ENCODE results near the gene E4F1.
"Not testable (repeated sequence)": the region's sequence is repeated elsewhere in the genome, so short reads cannot be mapped to it uniquely, and the experiment has no call there.

Gene E4F1

DNA sequence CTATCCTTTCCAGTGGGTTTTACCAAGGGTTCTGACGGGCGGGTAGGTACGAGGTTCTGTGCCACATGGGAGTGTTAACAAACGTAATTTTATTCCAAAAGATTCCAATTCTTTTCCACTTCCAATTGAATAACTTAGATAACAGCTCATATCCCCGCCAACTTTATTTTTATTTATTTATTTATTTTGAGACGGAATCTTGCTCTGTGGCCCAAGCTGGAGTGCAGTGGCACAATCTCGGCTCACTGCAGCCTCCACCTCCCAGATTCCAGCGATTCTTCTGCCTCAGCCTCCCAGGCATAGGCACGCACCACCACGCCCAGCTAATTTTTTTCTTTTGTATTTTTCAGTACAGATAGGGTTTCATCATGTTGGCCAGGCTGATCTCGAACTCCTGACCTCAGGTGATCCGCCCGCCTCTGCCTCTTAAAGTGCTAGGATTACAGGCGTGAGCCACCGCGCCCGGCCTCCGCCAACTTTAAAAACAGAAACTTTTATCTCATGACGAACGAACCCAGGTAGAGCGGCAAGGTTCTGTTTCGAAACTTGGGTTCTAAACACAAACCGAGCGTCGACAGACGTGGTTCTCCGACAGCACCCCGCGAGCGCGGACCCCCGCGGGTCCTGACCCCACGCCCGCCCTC, 27.4 kb downstream of the E4F1 start:
- TF ChIP-seq, protein P1, sequence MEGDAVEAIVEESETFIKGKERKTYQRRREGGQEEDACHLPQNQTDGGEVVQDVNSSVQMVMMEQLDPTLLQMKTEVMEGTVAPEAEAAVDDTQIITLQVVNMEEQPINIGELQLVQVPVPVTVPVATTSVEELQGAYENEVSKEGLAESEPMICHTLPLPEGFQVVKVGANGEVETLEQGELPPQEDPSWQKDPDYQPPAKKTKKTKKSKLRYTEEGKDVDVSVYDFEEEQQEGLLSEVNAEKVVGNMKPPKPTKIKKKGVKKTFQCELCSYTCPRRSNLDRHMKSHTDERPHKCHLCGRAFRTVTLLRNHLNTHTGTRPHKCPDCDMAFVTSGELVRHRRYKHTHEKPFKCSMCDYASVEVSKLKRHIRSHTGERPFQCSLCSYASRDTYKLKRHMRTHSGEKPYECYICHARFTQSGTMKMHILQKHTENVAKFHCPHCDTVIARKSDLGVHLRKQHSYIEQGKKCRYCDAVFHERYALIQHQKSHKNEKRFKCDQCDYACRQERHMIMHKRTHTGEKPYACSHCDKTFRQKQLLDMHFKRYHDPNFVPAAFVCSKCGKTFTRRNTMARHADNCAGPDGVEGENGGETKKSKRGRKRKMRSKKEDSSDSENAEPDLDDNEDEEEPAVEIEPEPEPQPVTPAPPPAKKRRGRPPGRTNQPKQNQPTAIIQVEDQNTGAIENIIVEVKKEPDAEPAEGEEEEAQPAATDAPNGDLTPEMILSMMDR (IDR thresholded peaks at IDR 0.05; ENCODE audit: low read depth, low read length, missing control alignments): no peak
- peak overlapping the region; percentile 70 for H3K4me3 ChIP-seq (replicated peaks; ENCODE audit: low read depth, low read length)
- DNase-seq (ENCODE audit: extremely low read depth, low read depth): no peak

DNA sequence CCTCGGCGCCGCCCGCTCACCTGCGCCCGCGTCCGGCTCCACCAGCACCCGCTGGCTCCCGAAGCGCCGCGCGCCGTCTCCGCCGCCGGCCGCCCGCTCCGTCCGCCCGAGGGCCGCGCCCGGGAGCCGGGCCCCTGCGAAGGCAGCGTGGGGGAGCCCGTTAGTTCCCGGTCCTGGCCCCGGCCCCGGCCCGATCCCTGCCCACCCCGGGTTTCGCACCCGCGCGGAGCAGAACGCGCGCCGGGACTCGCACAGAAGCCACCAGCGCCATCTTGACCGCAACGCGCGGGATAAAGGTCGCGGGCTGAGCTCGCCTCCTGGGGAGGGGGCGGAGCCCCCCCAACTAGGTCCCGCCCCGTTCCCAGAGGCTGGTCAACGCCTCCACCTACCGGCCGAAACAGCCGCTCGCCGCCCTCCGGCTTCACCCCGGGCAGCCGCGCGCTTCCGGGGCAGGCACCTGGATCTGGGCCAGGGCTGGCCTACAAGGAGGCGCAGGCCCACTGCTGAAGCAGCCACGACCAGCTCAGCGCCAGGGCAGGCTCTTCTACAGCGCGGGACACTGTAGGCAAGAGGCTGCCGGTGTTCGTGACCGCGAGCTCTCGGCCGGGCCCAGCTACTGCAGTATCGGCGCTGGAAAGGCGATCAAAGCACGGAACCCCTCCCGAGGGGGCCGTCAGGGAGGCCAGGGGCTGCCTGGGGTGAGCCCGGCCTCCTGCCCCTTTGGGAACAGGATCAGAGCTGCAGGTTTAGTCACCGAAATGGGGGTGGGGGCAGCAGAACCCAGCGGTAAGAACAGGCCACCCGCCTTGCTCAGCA, 28.1 kb downstream of the E4F1 start, which contains the start of gene ECI1:
Gene ECI1, minus strand, starts transcription at position 292 of the 816 bp plus-strand sequence. Its CDS starts 21 bp downstream, at position 271.
- H3K4me3 ChIP-seq (replicated peaks; ENCODE audit: low read depth, low read length): peak within 1 kb of the TSS; percentile 70
- peak; percentile 78 for DNase-seq (ENCODE audit: extremely low read depth, low read depth)
- TF ChIP-seq, protein P1 (IDR thresholded peaks at IDR 0.05; ENCODE audit: low read depth, low read length, missing control alignments): peak; percentile 49

DNA sequence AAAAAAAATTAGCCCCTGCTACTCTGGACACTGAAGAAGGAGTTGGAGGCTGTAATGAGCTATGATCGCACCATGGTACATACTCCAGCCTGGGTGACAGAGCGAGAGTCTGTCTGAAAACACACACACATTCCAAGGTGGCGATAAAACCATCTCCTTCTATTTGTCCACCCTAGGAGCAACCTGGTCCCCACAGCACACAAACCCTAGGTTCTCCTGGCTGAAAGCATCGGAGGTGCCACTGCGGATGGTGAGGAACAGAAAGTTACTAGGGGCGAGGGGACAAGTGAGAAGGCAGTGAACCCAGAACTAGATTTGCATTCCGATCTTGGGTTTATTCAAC, 29.4 kb downstream of the E4F1 start:
- DNase-seq (ENCODE audit: extremely low read depth, low read depth): no peak
- H3K4me3 ChIP-seq (replicated peaks; ENCODE audit: low read depth, low read length): no peak overlapping the region
- TF ChIP-seq, protein P1 (IDR thresholded peaks at IDR 0.05; ENCODE audit: low read depth, low read length, missing control alignments): no peak

DNA sequence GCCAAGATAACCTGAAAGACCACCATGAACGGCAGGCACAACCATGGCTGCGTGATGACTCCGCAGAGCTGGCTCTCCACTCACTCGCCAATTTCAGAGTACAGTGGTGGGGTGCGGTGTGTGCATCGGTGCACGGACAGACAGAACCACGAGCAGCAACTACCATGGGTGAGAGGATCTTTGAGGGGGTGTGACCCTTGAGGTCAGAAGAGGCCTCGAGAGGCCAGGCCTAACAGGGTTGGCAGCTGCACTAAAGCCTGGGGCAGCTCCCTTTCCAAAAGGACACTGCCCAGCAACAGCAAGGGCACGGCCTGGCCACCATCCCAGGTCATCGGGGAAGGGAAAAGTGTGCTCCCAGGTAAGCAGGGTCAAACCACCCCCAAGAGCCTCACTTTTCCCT, 29.9 kb downstream of the E4F1 start:
- no peak overlapping the region for H3K4me3 ChIP-seq (replicated peaks; ENCODE audit: low read depth, low read length)
- TF ChIP-seq, protein P1 (IDR thresholded peaks at IDR 0.05; ENCODE audit: low read depth, low read length, missing control alignments): no peak
- no peak for DNase-seq (ENCODE audit: extremely low read depth, low read depth)

DNA sequence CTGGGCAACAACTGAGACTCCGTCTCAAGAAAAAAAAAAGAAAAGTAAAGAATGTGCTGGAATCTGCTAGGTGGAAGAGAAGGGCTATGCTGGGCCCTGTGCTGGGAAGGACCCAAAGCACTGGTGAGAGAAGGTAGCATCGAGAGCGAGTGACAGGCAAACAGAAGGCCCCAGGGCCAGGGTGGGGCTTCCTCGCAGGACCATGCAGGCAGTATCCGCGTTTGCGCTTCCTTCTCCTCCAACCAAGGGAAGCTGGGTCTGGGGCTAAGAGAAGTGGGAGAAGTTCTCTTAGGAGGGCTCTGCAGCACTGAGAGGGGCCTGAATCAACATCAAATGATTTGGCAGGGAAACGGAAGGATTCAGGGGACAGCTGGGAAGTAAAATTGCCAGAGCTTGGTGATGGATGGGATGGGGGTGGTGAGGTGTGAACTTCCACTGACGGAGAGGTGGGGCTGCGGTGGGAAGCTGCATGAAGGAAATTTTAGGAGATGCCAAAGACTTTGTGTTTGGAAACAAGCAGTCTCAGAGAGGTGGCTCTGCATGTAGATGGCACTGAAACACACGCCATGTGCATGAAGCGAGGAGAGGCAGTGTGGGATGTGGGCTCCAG, 33.2 kb downstream of the E4F1 start:
- no peak overlapping the region for H3K4me3 ChIP-seq (replicated peaks; ENCODE audit: low read depth, low read length)
- no peak for DNase-seq (ENCODE audit: extremely low read depth, low read depth)
- TF ChIP-seq, protein P1 (IDR thresholded peaks at IDR 0.05; ENCODE audit: low read depth, low read length, missing control alignments): no peak

DNA sequence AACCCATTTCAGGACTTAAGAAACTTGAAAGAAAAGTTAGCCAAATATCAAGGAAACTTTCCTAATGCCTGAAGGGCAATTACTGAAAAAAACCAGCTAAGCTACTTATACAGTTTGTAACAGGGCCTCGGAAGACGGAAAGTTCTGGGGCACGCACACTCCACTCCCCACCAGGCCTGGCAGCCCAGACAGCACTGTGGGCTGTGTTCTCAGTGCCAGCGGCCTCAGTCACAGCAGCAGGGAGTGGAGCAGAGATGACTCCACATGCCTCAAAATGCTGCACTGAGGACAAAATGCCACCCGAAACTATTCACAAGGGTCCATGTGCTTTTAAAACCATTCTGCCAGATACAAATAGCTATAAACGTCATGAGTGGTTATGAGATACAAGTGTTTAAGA, 34.3 kb downstream of the E4F1 start:
- no peak overlapping the region for H3K4me3 ChIP-seq (replicated peaks; ENCODE audit: low read depth, low read length)
- no peak for DNase-seq (ENCODE audit: extremely low read depth, low read depth)
- TF ChIP-seq, protein P1 (IDR thresholded peaks at IDR 0.05; ENCODE audit: low read depth, low read length, missing control alignments): no peak

DNA sequence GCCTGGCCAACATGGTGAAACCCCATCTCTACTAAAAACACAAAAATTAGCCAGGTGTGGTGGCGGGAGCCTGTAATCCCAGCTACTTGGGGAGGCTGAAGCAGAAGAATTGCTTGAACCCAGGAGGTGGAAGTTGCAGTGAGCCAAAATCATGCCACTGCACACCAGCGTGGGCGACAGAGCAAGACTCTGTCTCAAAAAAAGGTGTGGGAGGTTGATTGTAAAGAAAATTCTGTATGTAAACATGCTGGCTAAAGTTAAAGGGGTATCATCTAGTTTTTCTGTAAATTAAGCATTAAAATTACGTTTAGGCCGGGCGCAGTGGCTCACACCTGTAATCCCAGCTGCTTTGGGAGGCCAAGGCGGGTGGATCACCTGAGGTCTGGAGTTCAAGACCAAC, 35.1 kb downstream of the E4F1 start:
- DNase-seq (ENCODE audit: extremely low read depth, low read depth); H3K4me3 ChIP-seq (replicated peaks; ENCODE audit: low read depth, low read length): not testable (repeated sequence)

Measured in HFF-Myc (cell line).